Smooth muscle cell of the coronary artery (primary cell): ENCODE results near the gene AQP7. TPM values are rescaled to one million over a fixed set of nuclear protein-coding genes. Genes with fewer than 3 reads are reported as not detected.

Experiments
- total RNA-seq: library from RNA; depleted of rRNA; stranded (reverse); fragments of >200 nt; gene quantifications from 2 replicates; pipeline ENCODE4 v1.2.3, GENCODE V29; 2014; ENCODE audit warnings: low replicate concordance

Gene AQP7
- 1.6 TPM in 1 of 2 replicates, not detected in the other for total RNA-seq

DNA sequence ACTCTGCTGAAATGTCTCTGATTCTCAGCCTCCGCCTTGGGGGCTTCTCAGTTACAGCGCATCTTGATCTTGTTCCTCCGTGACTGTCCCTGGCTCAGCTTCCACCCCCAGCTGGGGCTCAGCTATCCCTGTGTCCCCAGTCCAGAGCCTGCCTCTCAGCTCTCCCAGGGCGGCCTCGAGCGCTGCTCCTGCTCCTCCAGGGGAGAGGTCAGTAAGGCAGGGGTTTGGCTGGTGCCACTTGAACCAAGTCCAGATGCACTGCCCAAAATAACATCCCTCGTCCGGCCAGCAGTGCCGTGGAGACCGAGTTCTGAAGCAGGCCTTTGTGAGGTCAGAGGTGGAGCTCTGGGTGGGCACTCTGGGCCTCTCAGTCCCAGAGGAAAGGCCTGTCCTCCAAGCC is at the start of gene AQP7:
Gene AQP7 (minus strand): TSS at position 198 of the 400 bp plus-strand sequence. CDS start 1,306 bp downstream, outside the sequence.

DNA sequence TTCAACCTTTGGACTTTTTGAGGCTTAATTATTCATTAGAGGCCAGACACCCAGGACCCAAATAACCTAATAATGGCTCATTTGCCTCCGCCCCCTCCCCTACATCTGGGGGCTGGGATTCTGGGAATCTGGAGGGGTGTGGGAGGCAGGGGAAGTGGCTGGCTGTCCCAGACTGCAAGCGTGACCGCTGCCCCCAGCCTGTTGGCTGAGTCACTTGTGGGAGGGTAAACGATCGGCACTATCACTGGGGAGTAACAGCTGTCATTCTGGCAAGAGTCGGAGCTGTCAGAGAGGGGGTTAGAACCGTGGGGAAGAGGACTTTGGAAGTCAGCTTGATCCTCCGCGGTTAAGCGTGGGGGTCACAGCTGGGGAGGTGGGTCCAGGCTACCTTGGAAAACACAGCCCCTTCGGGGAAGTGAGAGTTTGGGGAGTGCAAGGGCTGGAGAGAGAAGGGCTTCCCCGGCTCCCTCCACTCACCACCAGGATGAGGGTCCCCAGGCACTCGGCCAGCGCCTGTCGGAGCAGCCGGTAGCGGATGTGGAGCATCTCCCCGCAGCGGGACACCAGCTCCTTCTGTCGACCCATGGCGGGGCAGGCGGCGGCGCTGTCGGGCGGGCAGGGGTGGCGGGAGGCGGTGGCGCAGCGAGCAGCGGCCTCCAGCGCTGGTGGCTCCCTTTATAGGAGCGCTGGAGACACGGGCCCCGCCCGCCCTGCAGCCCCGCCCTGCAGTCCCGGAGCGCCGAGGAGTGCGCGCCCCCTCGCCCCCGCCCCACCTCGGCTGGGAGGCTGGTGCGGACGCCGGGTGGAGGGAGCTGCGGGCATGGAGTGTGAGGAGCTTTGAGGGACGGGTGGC is 44.8 kb upstream of the AQP7 start, which contains the start of gene AQP3:
Gene AQP3 (minus strand): TSS at position 648 of the 853 bp plus-strand sequence. CDS start 63 bp downstream, at position 585.

Other genes starting within 250 kb of the AQP7 start
- 10.4 and 37.4 TPM in 2 replicates for gene B4GALT1, start 235.2 kb downstream of the AQP7 start, total RNA-seq
- gene SPINK4, start 162.4 kb downstream of the AQP7 start, total RNA-seq = not detected in 2 replicates
- gene BAG1, start 137.9 kb downstream of the AQP7 start, total RNA-seq = 18.7 and 23.8 TPM in 2 replicates
- gene CHMP5, start 137.5 kb downstream of the AQP7 start, total RNA-seq = 115 and 135 TPM in 2 replicates
- gene NFX1, start 112.1 kb downstream of the AQP7 start, total RNA-seq = 17.4 and 25.4 TPM in 2 replicates
- 1.3 and 1.5 TPM in 2 replicates for gene AQP3, start 45.0 kb upstream of the AQP7 start, total RNA-seq
- gene NOL6, start 71.4 kb upstream of the AQP7 start, total RNA-seq = 18.0 and 27.1 TPM in 2 replicates
- 0.83 TPM in 1 of 2 replicates, not detected in the other for gene ANKRD18B, start 121.7 kb upstream of the AQP7 start, total RNA-seq